Heart left ventricle (tissue), 13 donors: ENCODE data around the gene TNFRSF18.

ENCODE experiments used
- POLR2A ChIP-seq, 2 donors: fragments of 450-650 bp; IDR thresholded peaks; one replicate each; pipeline ENCODE4 v1.6.1; 2017; ENCODE audit warnings: antibody characterized with exemption in 2 of 2, mild to moderate bottlenecking in 2 of 2, moderate library complexity in 2 of 2
- TF ChIP-seq, protein P1 (sequence below), 12 donors: fragments of 200-600 bp; sonication (generic) in 4 of 12; IDR thresholded peaks; one replicate each; pipeline versions ENCODE4 v1.5.0 to v1.8.0; 2018 to 2022; ENCODE audit warnings: antibody characterized with exemption in 12 of 12, mild to moderate bottlenecking in 5 of 12
- donor health status: ischemic (EF 13 %, LVEDD 7.1; RV severe dilation, severe dysfunction).
- donor health status: DM: no; HTN: yes; CAD: no.
- donor health status: DM: no; HTN: no; CAD: no.
- donor health status: ischemic (EF 25% LVEDD 6.9; RV normal size, moderate dysfunction).
- donor health status: ischemic (EF 25% LVEDD 5.7; RV mildly dilated, moderate dysfunction).
- donor health status: ischemic (EF 35%, LVEDD 5.7; RV mildly dilated, moderate dysfunction).
- donor health status: nonischemic (EF 11% LVEDD 7.7; RV severe dilation, severe dysfunction).
- donor health status: DM: yes; HTN: yes; CAD: no.
- donor health status: PGD.
- donor health status: ischemic (EF 29% LVEDD 5.4; RV normal size, mild dysfunction).
- donor health status: nonischemic (EF 23%, LVEDD 6.1; RV moderate dilation, normal function).

DNA sequence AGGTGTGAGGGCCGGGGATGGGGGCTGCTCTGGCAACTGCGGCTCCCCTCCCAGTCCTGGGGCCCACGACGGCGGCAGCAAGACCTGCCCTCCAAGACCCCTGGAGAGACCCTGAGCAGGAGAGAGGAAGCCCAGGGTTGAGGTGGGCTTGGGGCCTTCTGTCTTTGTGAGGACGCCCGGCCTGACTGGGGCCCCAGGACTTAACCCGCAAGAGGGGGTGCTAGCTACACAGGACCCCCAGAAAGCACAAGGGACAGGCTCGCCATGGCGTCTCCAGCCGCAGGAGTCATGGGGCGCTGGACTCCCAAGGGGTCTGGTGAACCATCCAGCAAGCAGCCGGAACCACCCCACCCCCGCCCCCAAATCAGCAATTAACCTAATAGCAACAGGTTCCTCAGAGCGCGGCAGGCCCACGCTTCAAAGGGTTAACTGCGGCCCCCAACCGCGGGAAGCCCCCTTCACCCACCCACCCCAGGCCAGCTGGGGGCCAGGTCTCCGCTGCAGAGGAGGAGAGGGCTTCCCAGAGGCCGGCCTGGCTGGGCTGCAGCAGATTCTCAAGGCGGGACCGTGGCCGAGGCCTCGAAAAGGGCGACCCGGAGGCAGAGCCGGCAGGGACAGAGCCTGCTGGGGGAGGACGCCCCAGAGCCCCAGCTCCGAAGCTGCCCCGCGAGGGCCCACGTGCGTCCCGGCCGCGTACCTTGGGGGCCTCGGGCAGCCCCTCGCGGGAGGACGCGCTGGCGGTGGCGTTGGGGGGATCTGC is 39.6 kb upstream of the TNFRSF18 start:
- no peak for TF ChIP-seq POLR2A (IDR thresholded peaks at IDR 0.05)
- TF ChIP-seq, protein P1, sequence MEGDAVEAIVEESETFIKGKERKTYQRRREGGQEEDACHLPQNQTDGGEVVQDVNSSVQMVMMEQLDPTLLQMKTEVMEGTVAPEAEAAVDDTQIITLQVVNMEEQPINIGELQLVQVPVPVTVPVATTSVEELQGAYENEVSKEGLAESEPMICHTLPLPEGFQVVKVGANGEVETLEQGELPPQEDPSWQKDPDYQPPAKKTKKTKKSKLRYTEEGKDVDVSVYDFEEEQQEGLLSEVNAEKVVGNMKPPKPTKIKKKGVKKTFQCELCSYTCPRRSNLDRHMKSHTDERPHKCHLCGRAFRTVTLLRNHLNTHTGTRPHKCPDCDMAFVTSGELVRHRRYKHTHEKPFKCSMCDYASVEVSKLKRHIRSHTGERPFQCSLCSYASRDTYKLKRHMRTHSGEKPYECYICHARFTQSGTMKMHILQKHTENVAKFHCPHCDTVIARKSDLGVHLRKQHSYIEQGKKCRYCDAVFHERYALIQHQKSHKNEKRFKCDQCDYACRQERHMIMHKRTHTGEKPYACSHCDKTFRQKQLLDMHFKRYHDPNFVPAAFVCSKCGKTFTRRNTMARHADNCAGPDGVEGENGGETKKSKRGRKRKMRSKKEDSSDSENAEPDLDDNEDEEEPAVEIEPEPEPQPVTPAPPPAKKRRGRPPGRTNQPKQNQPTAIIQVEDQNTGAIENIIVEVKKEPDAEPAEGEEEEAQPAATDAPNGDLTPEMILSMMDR (IDR thresholded peaks at IDR 0.05): no peak
